DMS114 treated with DMSO at 0.1 percent for 48 hours (cell line): Measurements from ENCODE around the gene NDUFA8.

Experiments
- DNase-seq: peaks from one replicate; lab custom pipeline; 2025; ENCODE audit not compliant: unreplicated experiment; lab: John Stamatoyannopoulos, UW

NDUFA8 gene

DNA sequence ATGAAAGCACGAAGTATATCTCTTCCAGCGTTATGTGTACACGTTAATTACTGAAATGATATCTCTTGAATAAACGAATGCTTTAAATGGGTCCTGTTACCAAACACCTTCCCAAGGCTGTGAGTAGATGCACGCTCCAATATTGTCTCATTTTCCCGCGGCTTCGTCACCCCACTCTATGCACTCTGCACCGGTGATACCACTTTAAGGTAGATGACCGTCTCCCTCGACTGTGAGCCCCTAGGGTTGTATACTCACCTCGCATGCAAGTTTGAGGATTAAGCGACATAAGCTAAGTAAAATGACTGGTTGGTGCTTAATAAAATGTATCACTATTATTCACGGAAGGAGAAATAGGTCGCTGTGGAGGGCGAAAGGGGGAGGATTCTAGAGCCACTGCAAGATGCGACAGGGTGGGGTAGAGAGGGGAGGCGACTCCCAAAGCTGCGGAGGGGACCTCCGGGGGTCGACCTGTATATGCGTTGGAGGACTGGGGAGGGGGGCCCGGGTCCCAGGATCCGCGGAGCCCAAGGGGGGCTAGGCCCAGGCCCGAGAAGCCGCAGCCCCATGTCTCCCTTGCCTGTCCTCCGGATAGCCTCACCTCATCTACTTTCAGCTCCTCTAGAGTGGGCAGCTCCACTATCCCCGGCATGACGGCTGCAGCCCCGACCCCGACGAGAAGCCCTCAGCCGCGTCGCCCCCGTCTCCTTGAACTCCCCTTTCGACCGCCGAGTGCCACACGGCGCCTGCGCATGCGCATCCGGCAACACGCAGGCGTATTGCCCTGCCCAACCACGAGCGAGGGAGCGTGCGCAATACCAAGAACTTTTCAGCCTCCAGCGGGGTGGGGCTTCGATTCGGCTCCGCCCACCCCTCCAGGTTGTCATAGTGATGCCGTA is at the start of gene NDUFA8, which contains the start of gene MORN5:
TSS of gene NDUFA8 (minus strand) at position 754 of the 899 bp plus-strand sequence. CDS start at position 652, 102 bp downstream.
TSS of gene MORN5 (plus strand) at position 883 of the 899 bp plus-strand sequence. CDS start 65 bp downstream, outside the sequence.
- peak; percentile 90 for DNase-seq

- no peak for DNase-seq
Measured at GRCh38 chr9:122207096-122207495, 47.5 kb upstream of the NDUFA8 start.

- DNase-seq = no peak
Measured at GRCh38 chr9:122206118-122207046, 46.8 kb upstream of the NDUFA8 start.

GRCh38 chr9:122205176-122205575 is 45.6 kb upstream of the NDUFA8 start:
- DNase-seq = no peak

DNA sequence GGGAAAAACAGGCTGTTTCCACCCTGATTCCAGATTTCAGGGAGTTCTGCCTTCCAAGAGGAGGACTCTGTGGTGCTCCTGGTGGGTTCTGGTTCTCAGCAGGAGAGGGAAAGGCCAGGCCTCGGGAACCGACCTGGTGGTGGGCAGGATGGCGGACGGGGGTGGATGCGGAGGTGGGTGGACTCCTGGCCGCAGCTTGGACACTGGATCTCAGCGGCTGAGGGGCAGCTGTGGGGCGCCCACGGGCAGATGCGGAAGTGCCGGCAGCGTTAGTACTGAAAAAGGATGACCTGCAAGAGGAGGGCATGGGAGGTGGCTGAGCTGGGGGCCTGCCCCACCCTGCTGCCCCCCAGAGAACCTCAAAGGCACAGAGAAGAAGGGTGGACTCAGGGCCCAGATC is 44.9 kb upstream of the NDUFA8 start:
- no peak for DNase-seq

DNA sequence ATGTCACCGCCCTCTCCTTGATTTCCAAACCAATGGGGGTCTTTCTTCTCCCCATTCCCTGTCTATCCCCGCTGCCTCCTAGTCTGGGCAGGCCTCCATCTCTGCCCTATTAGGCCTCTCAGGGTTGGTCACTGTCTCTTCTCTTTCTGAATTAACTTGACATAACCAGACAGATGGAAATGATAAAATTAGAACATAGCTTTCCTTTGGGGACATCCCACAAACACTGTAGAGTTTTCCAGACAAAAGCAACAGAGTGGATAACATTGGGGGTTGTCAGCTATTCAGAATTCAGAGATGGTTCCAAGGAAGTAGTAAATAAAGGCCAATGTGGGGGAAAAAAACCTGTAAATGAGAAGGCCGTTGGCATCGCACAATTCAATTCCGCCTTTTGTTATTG is 44.5 kb upstream of the NDUFA8 start:
- no peak for DNase-seq

- DNase-seq = no peak
Measured at GRCh38 chr9:122202111-122202510, 42.5 kb upstream of the NDUFA8 start.

- no peak for DNase-seq
Measured at GRCh38 chr9:122201641-122202040, 42.1 kb upstream of the NDUFA8 start.

DNA sequence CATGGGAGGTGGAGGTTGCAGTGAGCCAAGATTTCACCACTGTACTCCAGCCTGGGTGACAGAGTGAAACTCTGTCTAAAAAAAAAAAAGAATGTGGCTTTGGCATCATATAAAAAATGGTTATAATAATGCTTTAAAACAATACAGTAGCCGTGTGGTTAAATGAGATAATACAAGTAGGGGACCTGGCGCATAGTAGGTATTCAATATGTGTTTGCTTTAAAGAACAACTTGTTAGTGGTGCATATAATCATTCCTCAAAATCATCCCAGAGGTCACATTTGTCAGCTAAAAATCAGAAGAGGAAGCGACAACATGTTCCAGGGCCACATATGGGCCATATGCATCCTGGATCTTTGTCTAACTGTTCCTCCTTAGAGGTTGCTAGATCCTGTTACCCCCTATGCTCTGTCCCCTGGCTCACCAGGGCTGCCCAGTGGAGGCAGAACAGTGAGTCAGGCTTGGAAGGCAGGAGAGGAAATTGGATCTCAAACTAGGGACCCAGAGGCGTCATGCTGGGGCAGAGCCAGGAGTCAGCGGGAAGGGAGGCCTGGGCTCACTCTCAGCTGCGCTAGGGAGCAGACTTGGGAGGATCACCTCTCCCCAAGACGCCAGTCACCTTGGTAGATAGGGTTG is 41.5 kb upstream of the NDUFA8 start:
- DNase-seq = no peak

- DNase-seq = no peak
Measured at GRCh38 chr9:122197882-122198281, 38.3 kb upstream of the NDUFA8 start.

DNA sequence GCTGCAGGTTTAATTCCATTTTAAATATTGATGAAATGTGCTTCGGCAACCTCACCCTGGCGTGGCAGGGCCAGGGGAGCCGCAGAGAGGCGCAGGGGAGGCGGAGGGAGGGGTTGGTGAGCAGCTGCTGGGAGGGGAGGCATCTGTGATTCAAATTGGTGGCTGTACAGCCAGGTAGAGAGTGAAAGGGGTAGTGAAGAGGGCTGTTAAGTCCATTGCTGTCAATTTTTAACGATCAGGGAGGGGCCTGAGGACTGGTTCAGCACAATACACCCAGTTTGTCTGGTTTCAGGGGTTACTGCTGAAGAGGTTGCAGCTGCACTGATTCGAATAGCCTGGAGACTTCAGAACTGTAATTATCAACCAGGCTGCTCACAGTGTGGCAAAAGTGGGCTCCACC is 37.8 kb upstream of the NDUFA8 start:
- no peak for DNase-seq

DNA sequence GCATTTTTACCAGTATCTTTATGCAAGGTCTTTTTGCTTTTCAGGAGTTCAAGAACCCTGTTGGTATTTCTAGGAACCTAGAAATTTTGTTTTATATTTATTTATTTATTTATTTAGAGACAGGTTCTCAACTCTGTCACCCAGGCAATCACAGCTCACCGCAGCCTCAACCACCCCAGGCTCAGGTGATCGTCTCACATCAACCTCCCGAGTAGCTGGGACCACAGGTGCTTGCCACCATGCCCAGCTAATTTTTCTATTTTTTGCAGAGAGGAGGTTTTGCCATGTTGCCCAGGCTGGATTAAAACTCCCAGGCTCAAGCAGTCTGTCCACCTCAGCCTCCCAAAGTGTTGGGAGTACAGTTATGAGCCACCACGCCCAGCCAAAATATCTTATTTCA is 36.3 kb upstream of the NDUFA8 start:
- DNase-seq = no peak

GRCh38 chr9:122193651-122194050 is 34.1 kb upstream of the NDUFA8 start:
- DNase-seq = no peak

DNA sequence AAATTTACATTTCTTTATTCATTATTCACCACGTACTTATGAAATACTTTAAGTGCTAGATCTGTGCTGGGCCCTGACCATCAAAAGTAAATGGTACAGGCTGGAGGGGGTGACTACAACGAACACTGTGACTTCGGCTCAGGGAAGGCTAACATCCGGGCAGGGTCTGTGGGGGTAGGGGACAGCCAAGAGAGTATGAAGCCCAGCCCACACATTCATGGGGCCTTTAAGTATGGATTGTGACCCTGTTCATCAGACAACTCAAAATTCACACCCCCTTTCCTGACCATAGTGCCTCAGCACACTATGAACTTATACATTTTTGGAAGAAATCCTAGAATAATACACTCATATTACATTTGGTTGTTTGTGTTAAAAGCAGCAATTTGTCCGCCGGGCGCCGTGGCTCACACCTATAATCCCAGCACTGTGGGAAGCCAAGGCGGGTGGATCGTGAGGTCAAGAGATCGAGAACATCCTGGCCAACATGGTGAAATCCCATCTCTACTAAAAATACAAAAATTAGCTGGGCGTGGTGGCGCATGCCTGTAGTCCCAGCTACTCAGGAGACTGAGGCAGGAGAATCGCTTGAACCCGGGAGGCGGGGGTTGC is 33.4 kb upstream of the NDUFA8 start:
- DNase-seq = no peak

- no peak for DNase-seq
Measured at GRCh38 chr9:122192261-122192875, 32.8 kb upstream of the NDUFA8 start.

DNA sequence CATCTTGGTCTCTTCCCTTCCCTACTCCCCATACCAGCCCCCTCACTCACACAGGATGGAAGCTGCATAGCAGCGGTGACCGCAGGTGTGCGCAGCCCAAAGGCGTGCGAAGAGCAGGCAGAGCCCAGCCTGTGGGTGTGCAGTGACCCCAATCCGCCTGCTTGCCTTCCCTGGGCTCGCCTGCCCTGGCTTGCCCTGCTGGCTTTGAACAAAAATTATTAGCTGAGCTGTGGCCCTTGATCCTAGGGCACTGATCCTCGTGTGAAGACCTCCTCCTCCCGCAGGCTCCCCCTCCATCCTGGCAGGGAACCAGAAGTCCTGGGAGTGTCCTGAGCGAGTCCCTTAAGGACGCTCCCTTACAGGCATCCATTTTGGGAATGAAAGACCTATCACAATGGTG is 32.0 kb upstream of the NDUFA8 start:
- no peak for DNase-seq

DNA sequence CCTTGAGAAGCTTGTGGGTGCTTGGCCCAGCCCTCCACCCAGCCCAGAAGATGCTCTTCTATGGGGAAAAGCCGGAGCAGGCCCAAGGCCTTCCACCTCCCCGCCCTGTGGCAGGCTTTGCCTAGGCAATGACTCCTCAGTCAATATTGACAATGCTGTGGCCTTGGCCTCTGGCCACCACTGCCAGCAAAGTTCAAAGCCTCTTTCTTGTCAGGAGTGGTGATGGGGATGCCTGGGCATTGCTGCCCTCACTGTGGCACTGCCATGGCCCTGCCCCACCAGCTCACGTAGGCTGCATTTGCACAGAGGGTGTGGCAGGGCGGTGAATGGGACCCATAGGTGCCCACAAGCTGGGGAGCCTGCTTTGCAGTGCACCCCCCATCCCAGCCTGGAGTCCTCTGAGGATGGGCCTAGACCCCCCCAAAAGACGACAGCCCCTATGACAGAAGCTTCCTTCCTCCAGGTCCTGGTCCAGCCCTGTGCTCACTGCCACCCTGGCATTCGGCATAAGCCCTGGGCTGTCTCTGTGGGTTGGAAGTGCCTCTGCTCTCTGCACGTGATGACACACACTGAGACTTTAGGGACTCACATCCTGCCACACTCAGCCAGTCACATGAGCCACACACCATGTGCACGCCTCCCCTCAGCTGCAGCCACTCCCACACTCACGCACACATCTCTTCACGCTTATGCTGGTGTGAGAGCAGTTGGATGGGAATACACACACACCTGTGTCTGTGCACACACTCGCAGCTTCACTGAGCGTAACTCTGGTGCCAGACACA is 31.2 kb upstream of the NDUFA8 start:
- DNase-seq = no peak

DNA sequence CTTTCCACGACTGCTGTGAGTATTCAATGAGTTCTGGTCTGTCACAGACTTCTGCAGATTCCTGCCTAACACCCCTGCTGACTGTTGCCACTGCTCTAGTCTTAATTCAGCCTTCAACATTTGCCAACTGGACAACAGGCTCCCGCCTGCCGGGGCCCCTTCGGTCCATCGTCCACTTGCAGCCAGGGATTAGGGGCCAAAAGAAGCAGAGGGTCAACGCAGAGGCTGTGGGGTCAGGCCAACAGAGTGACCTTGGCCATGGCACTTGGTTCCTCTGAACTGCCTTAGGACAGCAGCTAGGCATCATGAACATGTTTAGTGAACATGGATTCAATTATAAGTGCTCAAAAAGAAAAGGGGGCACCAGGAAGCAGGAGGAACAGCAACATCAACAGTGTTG is 28.8 kb upstream of the NDUFA8 start:
- DNase-seq = no peak

DNA sequence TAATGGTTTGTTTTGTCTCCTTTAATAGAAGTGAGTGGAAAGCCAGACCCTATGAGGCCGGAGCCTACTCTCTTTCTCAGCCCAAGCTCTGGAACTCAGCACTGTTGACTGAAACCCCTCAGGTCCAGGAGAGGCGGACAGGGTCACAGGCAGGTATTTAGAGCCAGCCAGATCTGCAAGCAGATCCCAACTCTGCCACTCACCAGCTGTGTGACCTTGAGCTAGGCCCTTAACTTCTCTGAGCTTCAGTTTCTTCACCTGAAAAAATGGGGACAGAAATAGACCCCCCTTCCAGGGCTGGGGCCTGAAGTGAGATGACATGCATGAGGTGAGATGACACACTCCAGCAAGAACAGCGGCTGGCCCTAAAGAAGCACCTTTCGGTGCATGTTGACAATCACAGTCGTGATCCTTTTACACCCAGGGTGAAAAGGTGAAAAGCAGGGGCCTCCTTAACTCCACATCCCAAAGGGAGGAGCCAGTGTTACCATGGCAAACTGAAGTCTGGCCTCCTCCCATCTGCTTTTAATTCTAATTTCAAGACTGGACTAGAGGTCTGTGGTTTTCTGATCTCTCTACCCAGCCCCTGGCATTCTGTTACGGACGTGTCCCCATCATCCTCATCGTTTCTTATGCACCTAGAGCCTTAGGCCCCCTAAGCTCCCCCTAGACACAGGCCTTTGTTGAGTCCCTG is 27.3 kb upstream of the NDUFA8 start:
- DNase-seq = no peak
